WTC11 (cell line): ENCODE measurements around the gene NPAS2.

Source experiments
- CBFB ChIP-seq: sonication (generic); formaldehyde crosslinking; IDR thresholded peaks from 2 replicates; pipeline ENCODE4 v1.8.1; 2022; ENCODE audit warnings: mild to moderate bottlenecking, low read depth, missing genetic modification reagents
- CREB1 ChIP-seq: sonication (generic); formaldehyde crosslinking; IDR thresholded peaks from 2 replicates; pipeline ENCODE4 v1.8.0; 2023; ENCODE audit warnings: mild to moderate bottlenecking, missing genetic modification reagents
- E2F5 ChIP-seq: sonication (generic); formaldehyde crosslinking; IDR thresholded peaks from 2 replicates; pipeline ENCODE4 v1.8.1; 2022; ENCODE audit warnings: mild to moderate bottlenecking, moderate library complexity, missing genetic modification reagents
- ELF4 ChIP-seq: sonication (generic); formaldehyde crosslinking; IDR thresholded peaks from 2 replicates; pipeline ENCODE4 v1.8.1; 2022; ENCODE audit warnings: low read depth, mild to moderate bottlenecking, moderate library complexity, missing genetic modification reagents
- FOXP1 ChIP-seq: sonication (generic); formaldehyde crosslinking; IDR thresholded peaks from 2 replicates; pipeline ENCODE4 v1.8.0; 2022; ENCODE audit warnings: missing genetic modification reagents, mild to moderate bottlenecking, moderate library complexity, borderline replicate concordance
- KAT7 ChIP-seq: sonication (generic); formaldehyde crosslinking; IDR thresholded peaks from 2 replicates; pipeline ENCODE4 v1.8.1; 2023; ENCODE audit warnings: missing genetic modification reagents, mild to moderate bottlenecking, borderline replicate concordance
- RELA ChIP-seq: sonication (generic); formaldehyde crosslinking; IDR thresholded peaks from 2 replicates; pipeline ENCODE4 v1.8.1; 2022; ENCODE audit warnings: missing genetic modification reagents, mild to moderate bottlenecking, borderline replicate concordance
- TEAD4 ChIP-seq: sonication (generic); formaldehyde crosslinking; IDR thresholded peaks from 2 replicates; pipeline ENCODE4 v1.8.0; 2022; ENCODE audit warnings: mild to moderate bottlenecking, missing genetic modification reagents
- ZNF121 ChIP-seq: sonication (generic); formaldehyde crosslinking; IDR thresholded peaks from 2 replicates; pipeline ENCODE4 v1.8.0; 2023; ENCODE audit warnings: missing genetic modification reagents
- ZNF138 ChIP-seq: sonication (generic); formaldehyde crosslinking; conservative IDR thresholded peaks from 2 replicates; pipeline ENCODE4 v1.8.1; 2022; ENCODE audit warnings: mild to moderate bottlenecking, moderate library complexity, missing genetic modification reagents
- TF ChIP-seq, protein P1 (sequence below): fragments of 200-600 bp; IDR thresholded peaks from 2 replicates; pipeline ENCODE4 v1.8.0; 2022; ENCODE audit warnings: antibody characterized with exemption
- TF ChIP-seq, protein P2 (sequence below): sonication (generic); formaldehyde crosslinking; IDR thresholded peaks from 2 replicates; pipeline ENCODE4 v1.8.1; 2023; ENCODE audit warnings: mild to moderate bottlenecking, missing genetic modification reagents, moderate library complexity

GRCh38 chr2:100928235-100928634, 108.3 kb downstream of the NPAS2 start:
- TF ChIP-seq, protein P1, sequence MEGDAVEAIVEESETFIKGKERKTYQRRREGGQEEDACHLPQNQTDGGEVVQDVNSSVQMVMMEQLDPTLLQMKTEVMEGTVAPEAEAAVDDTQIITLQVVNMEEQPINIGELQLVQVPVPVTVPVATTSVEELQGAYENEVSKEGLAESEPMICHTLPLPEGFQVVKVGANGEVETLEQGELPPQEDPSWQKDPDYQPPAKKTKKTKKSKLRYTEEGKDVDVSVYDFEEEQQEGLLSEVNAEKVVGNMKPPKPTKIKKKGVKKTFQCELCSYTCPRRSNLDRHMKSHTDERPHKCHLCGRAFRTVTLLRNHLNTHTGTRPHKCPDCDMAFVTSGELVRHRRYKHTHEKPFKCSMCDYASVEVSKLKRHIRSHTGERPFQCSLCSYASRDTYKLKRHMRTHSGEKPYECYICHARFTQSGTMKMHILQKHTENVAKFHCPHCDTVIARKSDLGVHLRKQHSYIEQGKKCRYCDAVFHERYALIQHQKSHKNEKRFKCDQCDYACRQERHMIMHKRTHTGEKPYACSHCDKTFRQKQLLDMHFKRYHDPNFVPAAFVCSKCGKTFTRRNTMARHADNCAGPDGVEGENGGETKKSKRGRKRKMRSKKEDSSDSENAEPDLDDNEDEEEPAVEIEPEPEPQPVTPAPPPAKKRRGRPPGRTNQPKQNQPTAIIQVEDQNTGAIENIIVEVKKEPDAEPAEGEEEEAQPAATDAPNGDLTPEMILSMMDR: no peak
- TF ChIP-seq E2F5 (CRISPR knock-in tag): no peak
- TF ChIP-seq ZNF138 (CRISPR knock-in tag): no peak
- no peak for TF ChIP-seq CBFB (CRISPR knock-in tag)
- TF ChIP-seq FOXP1 (CRISPR knock-in tag): no peak
- TF ChIP-seq TEAD4: no peak
- no peak for TF ChIP-seq RELA (CRISPR knock-in tag)
- TF ChIP-seq, protein P2, sequence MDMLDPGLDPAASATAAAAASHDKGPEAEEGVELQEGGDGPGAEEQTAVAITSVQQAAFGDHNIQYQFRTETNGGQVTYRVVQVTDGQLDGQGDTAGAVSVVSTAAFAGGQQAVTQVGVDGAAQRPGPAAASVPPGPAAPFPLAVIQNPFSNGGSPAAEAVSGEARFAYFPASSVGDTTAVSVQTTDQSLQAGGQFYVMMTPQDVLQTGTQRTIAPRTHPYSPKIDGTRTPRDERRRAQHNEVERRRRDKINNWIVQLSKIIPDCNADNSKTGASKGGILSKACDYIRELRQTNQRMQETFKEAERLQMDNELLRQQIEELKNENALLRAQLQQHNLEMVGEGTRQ (CRISPR knock-in tag): no peak
- no peak for TF ChIP-seq CREB1 (CRISPR knock-in tag)
- TF ChIP-seq ELF4 (CRISPR knock-in tag): no peak
- TF ChIP-seq KAT7 (CRISPR knock-in tag): no peak
- no peak for TF ChIP-seq ZNF121
